Esophagus (tissue), 2 donors: ENCODE measurements around the gene SSBP3. TPM values are rescaled to one million over a fixed set of nuclear protein-coding genes. Genes with fewer than 3 reads are reported as not detected.

Experiments used
- H3K27ac ChIP-seq, 2 donors: one replicate each; pipeline ENCODE4 v1.5.1; 2013; ENCODE audit warnings: low read depth in 2 of 2, mild to moderate bottlenecking in 2 of 2, inconsistent platforms in 1 of 2, low read length in 1 of 2, moderate library complexity in 1 of 2
- H3K27me3 ChIP-seq, 2 donors: one replicate each; pipeline ENCODE4 v1.6.1; 2013; ENCODE audit warnings: low read length in 2 of 2, control low read depth in 1 of 2, mild to moderate bottlenecking in 1 of 2; ENCODE audit not compliant: insufficient read depth in 2 of 2, control insufficient read depth in 1 of 2
- H3K36me3 ChIP-seq, 2 donors: one replicate each; pipeline ENCODE4 v1.6.1; 2013; ENCODE audit warnings: low read length in 1 of 2; ENCODE audit not compliant: control insufficient read depth in 2 of 2, insufficient read depth in 2 of 2
- H3K4me1 ChIP-seq, 2 donors: one replicate each; pipeline ENCODE4 v1.6.1; 2013; ENCODE audit warnings: low read length in 1 of 2; ENCODE audit not compliant: control insufficient read depth in 2 of 2, insufficient read depth in 2 of 2
- H3K4me3 ChIP-seq, 2 donors: one replicate each; pipeline ENCODE4 v1.5.1; 2013; ENCODE audit warnings: low read length in 2 of 2, mild to moderate bottlenecking in 2 of 2, low read depth in 1 of 2, moderate library complexity in 1 of 2
- H3K9me3 ChIP-seq, 2 donors: one replicate each; pipeline ENCODE4 v1.6.1; 2013; ENCODE audit warnings: mild to moderate bottlenecking in 2 of 2, low read depth in 1 of 2, low read length in 1 of 2, moderate library complexity in 1 of 2; ENCODE audit not compliant: control insufficient read depth in 2 of 2, insufficient read depth in 1 of 2
- WGBS, 2 donors: extraction: QIAGEN DNeasy Blood & Tissue Kit; methylation state at CpG; one replicate each; pipeline ENCODE4 v1.1.7; 2013; 5-methylcytosine and 5-hydroxymethylcytosine counted together
- polyA plus RNA-seq, 2 donors: library from polyadenylated mRNA; stranded (reverse); fragments of 200-250 nt; gene quantifications; one replicate each; pipeline ENCODE4 v1.2.3, GENCODE V29; 2013
- donor health status: healthy with polysubstance abuse.
- donor health status: Bipolar disorder and iron deficiency.

Gene SSBP3
- polyA plus RNA-seq, 2 donors = 30.7 to 39.0 TPM

GRCh38 chr1:54340878-54341277 is 65.3 kb downstream of the SSBP3 start:
- Histone ChIP-seq H3K36me3 (peaks cover 0 to 5% of the 10 kb centered on the region in 2 donors), H3K27ac (no peak overlapping the region), H3K9me3 (no peaks in the 10 kb centered on the region), H3K27me3 (no peaks in the 10 kb centered on the region), H3K4me3 (no peak overlapping the region), H3K4me1 (peaks cover 19 to 27% of the 10 kb centered on the region in 2 donors)
- 52 to 59% methylated on average over 5 of the region's 5 CpGs for WGBS, 2 donors

DNA sequence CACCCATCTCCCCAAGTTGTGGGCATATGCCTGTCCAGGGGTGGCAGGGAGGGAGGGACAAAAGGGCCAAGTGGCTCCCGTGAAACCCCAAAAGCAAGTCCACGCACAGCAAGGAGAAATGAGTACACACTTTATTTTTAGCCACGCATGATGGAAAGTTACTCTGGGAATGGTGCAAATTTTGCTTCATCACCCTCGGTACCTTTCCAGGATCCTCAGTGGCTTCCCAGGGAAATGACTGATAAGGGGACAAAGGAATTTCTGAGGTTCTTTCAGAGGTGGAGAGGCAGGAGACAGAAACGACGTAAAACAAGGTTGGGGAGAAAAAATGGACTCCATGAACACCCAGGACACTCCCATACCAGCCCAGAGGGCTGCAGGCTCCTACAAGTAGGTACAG is 65.8 kb downstream of the SSBP3 start:
- WGBS, 2 donors = 51 to 57% methylated on average over 6 of the region's 6 CpGs
- no peak overlapping the region for H3K27ac ChIP-seq
- H3K36me3 ChIP-seq = peaks cover 0 to 5% of the 10 kb centered on the region in 2 donors
- H3K27me3 ChIP-seq = no peaks in the 10 kb centered on the region
- no peak overlapping the region for H3K4me3 ChIP-seq
- H3K9me3 ChIP-seq = no peaks in the 10 kb centered on the region
- H3K4me1 ChIP-seq = peaks cover 19 to 31% of the 10 kb centered on the region in 2 donors

GRCh38 chr1:54339126-54339525 is 67.1 kb downstream of the SSBP3 start:
- peaks cover 19 to 31% of the 10 kb centered on the region in 2 donors for H3K4me1 ChIP-seq
- 94 to 95% methylated on average over 2 of the region's 2 CpGs for WGBS, 2 donors
- no peaks in the 10 kb centered on the region for H3K9me3 ChIP-seq
- no peak overlapping the region for H3K4me3 ChIP-seq
- no peak overlapping the region for H3K27ac ChIP-seq
- H3K27me3 ChIP-seq = no peaks in the 10 kb centered on the region
- peaks cover 0 to 5% of the 10 kb centered on the region in 2 donors for H3K36me3 ChIP-seq

DNA sequence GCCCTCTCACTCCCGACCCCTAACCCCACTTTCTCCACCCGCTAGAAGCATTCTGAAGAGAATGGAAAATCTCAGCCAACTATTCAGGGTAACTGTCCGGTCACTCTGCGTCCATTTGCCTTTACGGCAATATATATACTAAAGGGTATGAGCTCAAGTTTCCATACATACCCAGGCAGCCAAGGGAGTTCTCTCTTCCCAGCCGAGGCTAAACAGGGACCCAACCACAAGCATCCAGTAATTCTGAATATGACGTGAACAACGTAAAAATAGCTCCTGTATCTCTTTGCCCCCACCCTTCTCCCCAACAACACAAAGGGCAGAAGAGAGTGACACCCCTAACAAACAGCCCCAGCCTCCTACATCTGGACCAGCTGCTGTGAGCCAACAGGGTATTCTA is 67.7 kb downstream of the SSBP3 start:
- Histone ChIP-seq H3K27ac (no peak overlapping the region), H3K4me3 (no peak overlapping the region), H3K9me3 (no peaks in the 10 kb centered on the region), H3K27me3 (no peaks in the 10 kb centered on the region), H3K4me1 (peaks cover 19 to 31% of the 10 kb centered on the region in 2 donors), H3K36me3 (peaks cover 0 to 5% of the 10 kb centered on the region in 2 donors)
- 77 to 79% methylated on average over 8 of the region's 8 CpGs for WGBS, 2 donors

DNA sequence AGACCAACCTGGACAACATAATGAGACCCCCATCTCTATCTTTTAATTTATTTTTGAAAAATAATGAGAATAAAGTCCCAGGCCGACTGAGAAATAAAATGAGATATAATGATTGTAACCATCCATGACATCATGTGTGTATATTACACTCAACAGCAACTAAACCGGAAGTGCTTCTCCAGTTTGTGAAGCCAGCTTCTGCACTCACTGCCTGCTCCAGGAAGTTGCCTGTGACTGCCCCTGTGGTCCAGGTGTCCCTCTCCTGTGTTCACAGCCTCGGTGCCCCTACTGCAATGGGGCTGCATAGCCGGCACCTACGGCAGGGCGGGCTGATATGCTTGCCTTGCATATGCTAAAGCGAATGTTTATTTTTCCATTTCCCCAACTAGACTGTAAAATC is 68.3 kb downstream of the SSBP3 start:
- 68 to 70% methylated on average over 7 of the region's 7 CpGs for WGBS, 2 donors
- Histone ChIP-seq H3K4me1 (peaks cover 19 to 31% of the 10 kb centered on the region in 2 donors), H3K4me3 (no peak overlapping the region), H3K36me3 (peaks cover 0 to 5% of the 10 kb centered on the region in 2 donors), H3K27me3 (no peaks in the 10 kb centered on the region), H3K9me3 (no peaks in the 10 kb centered on the region), H3K27ac (no peak overlapping the region)

DNA sequence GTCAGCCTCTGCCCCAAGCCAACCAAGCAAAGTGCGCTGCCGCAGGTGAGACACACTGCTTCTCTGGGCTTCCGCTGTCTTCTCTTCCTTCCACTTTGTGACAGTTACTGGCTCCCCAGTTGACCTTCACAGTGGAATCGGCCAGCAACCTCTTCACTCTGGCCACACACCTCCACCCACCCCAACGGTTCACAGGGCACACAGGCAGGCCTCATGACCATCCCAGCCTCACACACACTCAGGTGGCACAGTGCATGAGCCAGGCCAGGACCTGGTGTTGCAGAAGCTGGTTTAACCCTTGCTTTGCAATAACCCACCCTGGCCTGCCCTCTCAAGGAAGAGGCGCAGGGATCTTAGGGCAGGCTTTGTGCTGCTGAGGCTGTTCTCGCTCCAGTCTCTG is 69.2 kb downstream of the SSBP3 start:
- Histone ChIP-seq H3K27me3 (no peaks in the 10 kb centered on the region), H3K4me1 (peaks cover 16 to 30% of the 10 kb centered on the region in 2 donors), H3K27ac (no peak overlapping the region), H3K4me3 (no peak overlapping the region), H3K36me3 (peaks cover 0 to 5% of the 10 kb centered on the region in 2 donors), H3K9me3 (no peaks in the 10 kb centered on the region)
- WGBS, 2 donors = 94 to 96% methylated on average over 7 of the region's 7 CpGs

GRCh38 chr1:54336116-54336515 is 70.1 kb downstream of the SSBP3 start:
- peaks cover 0 to 5% of the 10 kb centered on the region in 2 donors for H3K36me3 ChIP-seq
- WGBS, 2 donors = 76 to 78% methylated on average over 5 of the region's 5 CpGs
- H3K4me1 ChIP-seq = peaks cover 22 to 39% of the 10 kb centered on the region in 2 donors
- no peak overlapping the region for H3K4me3 ChIP-seq
- no peaks in the 10 kb centered on the region for H3K27me3 ChIP-seq
- H3K9me3 ChIP-seq = no peaks in the 10 kb centered on the region
- peak overlapping the region; percentile 72 to 83 for H3K27ac ChIP-seq

GRCh38 chr1:54335755-54336108 is 70.5 kb downstream of the SSBP3 start:
- Histone ChIP-seq H3K27me3 (no peaks in the 10 kb centered on the region), H3K27ac (peak overlapping the region; percentile 83 to 89), H3K36me3 (peaks cover 0 to 5% of the 10 kb centered on the region in 2 donors), H3K9me3 (no peaks in the 10 kb centered on the region), H3K4me3 (no peak overlapping the region), H3K4me1 (peaks cover 22 to 35% of the 10 kb centered on the region in 2 donors)
- WGBS, 2 donors = 17 to 35% methylated on average over 7 of the region's 7 CpGs

- Histone ChIP-seq H3K4me1 (peaks cover 23 to 30% of the 10 kb centered on the region in 2 donors), H3K27ac (peak overlapping the region; percentile 83 to 89), H3K4me3 (no peak overlapping the region), H3K36me3 (peaks cover 0 to 5% of the 10 kb centered on the region in 2 donors), H3K27me3 (no peaks in the 10 kb centered on the region), H3K9me3 (no peaks in the 10 kb centered on the region)
- 50 to 52% methylated on average over 13 of the region's 13 CpGs for WGBS, 2 donors
These were observed 71.0 kb downstream of the SSBP3 start for GRCh38 chr1:54335011-54335754.
